BJ (cell line): ENCODE results near the gene AKT2. TPM values are rescaled to one million over a fixed set of nuclear protein-coding genes. Genes with fewer than 3 reads are reported as not detected.

Source experiments
- CTCF ChIA-PET: fragments of 350-600 bp; formaldehyde crosslinking; extraction: SDS; loops from one replicate; lab custom pipeline; 2021; ENCODE audit warnings: antibody characterized with exemption, inconsistent platforms; lab: Yijun Ruan, JAX
- POLR2A ChIA-PET: fragments of 300-600 bp; sonication (Branson Sonifier 250); formaldehyde crosslinking; extraction: SDS; loops from one replicate; lab custom pipeline; 2021; ENCODE audit warnings: antibody characterized with exemption; lab: Charles Lee
- DNase-seq: peaks from one replicate; pipeline ENCODE4 v3.0.0-alpha.2; 2011; ENCODE audit warnings: low read depth
- H3K27me3 ChIP-seq: 2 replicates; pipeline ENCODE4 v1.6.0; 2011; ENCODE audit warnings: low read length; ENCODE audit not compliant: control insufficient read depth, insufficient read depth
- H3K36me3 ChIP-seq: 2 replicates; pipeline ENCODE4 v1.5.1; 2011; ENCODE audit warnings: low read length; ENCODE audit not compliant: control insufficient read depth, insufficient read depth
- H3K4me3 ChIP-seq: 2 replicates; pipeline ENCODE4 v1.5.1; 2011; ENCODE audit warnings: low read depth, mild to moderate bottlenecking, control low read depth, low read length
- polyA plus RNA-seq: library from polyadenylated mRNA; depleted of rRNA; stranded (reverse); fragments of >200 nt; gene quantifications from 2 replicates; pipeline ENCODE4 v1.2.3, GENCODE V29; 2011
- TF ChIP-seq, protein P1 (sequence below): IDR thresholded peaks from 2 replicates; pipeline ENCODE4 v1.5.1; 2011; ENCODE audit warnings: low read depth, mild to moderate bottlenecking, control low read depth, inconsistent platforms, low read length, moderate library complexity; ENCODE audit not compliant: insufficient read depth

AKT2 gene
- polyA plus RNA-seq, 1 experiment: 162 TPM

DNA sequence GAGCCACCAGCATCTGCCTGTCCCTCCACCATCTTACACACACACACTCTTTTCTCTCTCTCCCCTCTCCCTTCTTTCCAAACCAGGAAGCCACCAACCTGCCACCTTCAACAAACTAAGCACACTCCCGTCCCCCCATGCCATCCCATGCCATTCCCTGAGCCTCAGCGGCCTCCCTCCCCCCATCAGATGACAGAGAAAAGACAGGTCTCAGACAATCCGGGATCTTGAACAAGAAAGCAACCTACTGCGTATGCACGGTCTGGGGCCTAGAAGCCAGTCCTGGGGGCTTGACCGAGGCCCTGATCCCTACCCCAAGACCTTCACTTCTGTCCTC lies 19.4 kb downstream of the AKT2 start:
- ChIA-PET CTCF (no interaction called here), POLR2A (no interaction called here)
- TF ChIP-seq, protein P1, sequence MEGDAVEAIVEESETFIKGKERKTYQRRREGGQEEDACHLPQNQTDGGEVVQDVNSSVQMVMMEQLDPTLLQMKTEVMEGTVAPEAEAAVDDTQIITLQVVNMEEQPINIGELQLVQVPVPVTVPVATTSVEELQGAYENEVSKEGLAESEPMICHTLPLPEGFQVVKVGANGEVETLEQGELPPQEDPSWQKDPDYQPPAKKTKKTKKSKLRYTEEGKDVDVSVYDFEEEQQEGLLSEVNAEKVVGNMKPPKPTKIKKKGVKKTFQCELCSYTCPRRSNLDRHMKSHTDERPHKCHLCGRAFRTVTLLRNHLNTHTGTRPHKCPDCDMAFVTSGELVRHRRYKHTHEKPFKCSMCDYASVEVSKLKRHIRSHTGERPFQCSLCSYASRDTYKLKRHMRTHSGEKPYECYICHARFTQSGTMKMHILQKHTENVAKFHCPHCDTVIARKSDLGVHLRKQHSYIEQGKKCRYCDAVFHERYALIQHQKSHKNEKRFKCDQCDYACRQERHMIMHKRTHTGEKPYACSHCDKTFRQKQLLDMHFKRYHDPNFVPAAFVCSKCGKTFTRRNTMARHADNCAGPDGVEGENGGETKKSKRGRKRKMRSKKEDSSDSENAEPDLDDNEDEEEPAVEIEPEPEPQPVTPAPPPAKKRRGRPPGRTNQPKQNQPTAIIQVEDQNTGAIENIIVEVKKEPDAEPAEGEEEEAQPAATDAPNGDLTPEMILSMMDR: no peak
- Histone ChIP-seq H3K36me3 (peaks cover 24% of the 10 kb centered on the region), H3K27me3 (no peaks in the 10 kb centered on the region), H3K4me3 (no peak overlapping the region)
- no peak for DNase-seq

DNA sequence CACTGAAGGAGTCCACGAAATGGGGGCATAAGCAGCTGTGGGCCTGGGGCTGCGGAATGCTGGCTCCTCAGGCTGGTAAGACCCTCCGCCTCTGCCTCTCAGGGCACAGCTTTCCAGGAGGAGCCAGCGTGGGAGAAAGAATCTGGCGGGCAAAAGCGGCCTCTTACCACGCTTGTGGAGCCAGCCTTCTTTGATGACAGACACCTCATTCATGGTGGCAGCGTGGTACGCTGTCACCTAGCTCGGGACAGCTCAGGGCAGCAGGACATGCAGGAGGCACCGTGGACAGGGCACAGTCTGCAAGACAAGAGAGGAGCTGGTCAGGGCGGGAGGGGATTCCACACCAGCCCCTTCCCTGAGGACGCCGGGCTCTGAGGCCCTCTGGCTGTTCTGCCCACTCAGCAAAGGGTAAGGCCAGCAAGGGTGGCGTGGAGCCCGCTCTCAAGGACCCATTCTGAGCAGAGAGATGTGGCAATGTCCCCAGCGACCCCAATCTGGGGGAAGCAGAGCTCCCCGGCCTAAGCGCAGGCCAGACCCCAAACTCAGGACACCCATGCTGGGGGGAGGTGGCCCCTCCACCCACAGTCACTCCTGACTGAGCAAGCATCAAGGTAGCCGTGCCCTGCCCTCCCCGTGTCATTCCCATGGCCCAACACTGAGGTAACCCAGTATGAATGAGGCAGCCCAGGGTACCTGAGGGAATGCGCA lies 19.9 kb downstream of the AKT2 start:
- peaks cover 23% of the 10 kb centered on the region for H3K36me3 ChIP-seq
- ChIA-PET POLR2A (no interaction called here), CTCF (no interaction called here)
- no peaks in the 10 kb centered on the region for H3K27me3 ChIP-seq
- TF ChIP-seq, protein P1: no peak
- DNase-seq: no peak
- H3K4me3 ChIP-seq: no peak overlapping the region

- POLR2A ChIA-PET: no interaction called here
- TF ChIP-seq, protein P1: no peak
- peaks cover 23% of the 10 kb centered on the region for H3K36me3 ChIP-seq
- no peak overlapping the region for H3K4me3 ChIP-seq
- CTCF ChIA-PET: no interaction called here
- no peak for DNase-seq
- H3K27me3 ChIP-seq: no peaks in the 10 kb centered on the region
These were observed 20.7 kb downstream of the AKT2 start for GRCh38 chr19:40264314-40265054.

- Histone ChIP-seq H3K27me3 (no peaks in the 10 kb centered on the region), H3K4me3 (no peak overlapping the region), H3K36me3 (peaks cover 23% of the 10 kb centered on the region)
- TF ChIP-seq, protein P1: no peak
- POLR2A ChIA-PET: no interaction called here
- CTCF ChIA-PET: interaction anchor here (0.6 kb wide), 1 partner anchor 116 kb away, joined by 4 read pairs; no protein-coding TSS in a partner anchor
- DNase-seq: no peak
These were observed 21.5 kb downstream of the AKT2 start for GRCh38 chr19:40263440-40264313.

DNA sequence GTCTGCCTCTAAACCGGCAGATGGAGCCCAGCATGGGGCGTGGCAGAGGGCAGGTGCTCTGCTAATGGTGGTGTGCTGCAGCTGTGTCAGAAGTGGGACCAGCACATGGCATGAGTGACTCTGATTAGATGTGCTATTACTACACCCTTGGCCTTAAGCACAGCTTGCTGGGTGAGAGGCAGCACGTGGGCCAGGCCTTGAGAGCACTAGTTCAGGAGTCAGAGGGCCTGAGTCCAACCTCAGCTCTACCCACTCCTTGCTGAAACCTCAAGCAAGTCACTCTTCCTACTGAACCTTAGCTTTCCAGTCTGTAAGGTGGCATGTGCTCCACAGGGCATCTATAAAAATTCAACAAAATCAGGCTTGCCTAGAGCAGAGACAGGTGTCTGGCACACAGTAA lies 22.7 kb downstream of the AKT2 start:
- H3K27me3 ChIP-seq: no peaks in the 10 kb centered on the region
- TF ChIP-seq, protein P1: no peak
- POLR2A ChIA-PET: no interaction called here

More for the DNA sequence above, 22.7 kb downstream of the AKT2 start:
- DNase-seq: no peak
- CTCF ChIA-PET: no interaction called here
- Histone ChIP-seq H3K4me3 (no peak overlapping the region), H3K36me3 (peaks cover 22% of the 10 kb centered on the region)
